Memory B cell (primary cell): ENCODE measurements around the gene RNF220.
"Not testable (repeated sequence)": the region's sequence is repeated elsewhere in the genome, so short reads cannot be mapped to it uniquely, and the experiment has no call there.

Experiments
- ATAC-seq: fragments of 150-1000 bp; cut with Tn5 transposase; 2 replicates; pipeline ENCODE4 v1.10.0; 2021; ENCODE audit warnings: low read depth, mild to moderate bottlenecking, moderate library complexity
- DNase-seq, 2 donors: peaks; one replicate each; pipeline ENCODE4 v3.0.0; 2022; ENCODE audit warnings: low spot score in 2 of 2
- H3K27ac Mint-ChIP-seq: one replicate; pipeline ENCODE4 v1.8.0; 2022; ENCODE audit warnings: mild to moderate bottlenecking, moderate library complexity, mixed read lengths
- H3K27me3 Mint-ChIP-seq: one replicate; pipeline ENCODE4 v1.8.0; 2022; ENCODE audit warnings: mixed read lengths
- H3K36me3 Mint-ChIP-seq: one replicate; pipeline ENCODE4 v1.8.0; 2022; ENCODE audit warnings: mild to moderate bottlenecking, mixed read lengths
- H3K4me1 Mint-ChIP-seq: one replicate; pipeline ENCODE4 v1.8.0; 2022; ENCODE audit warnings: mixed read lengths
- H3K4me3 Mint-ChIP-seq: one replicate; pipeline ENCODE4 v1.8.0; 2022; ENCODE audit warnings: mild to moderate bottlenecking, moderate library complexity, mixed read lengths
- H3K9me3 Mint-ChIP-seq: one replicate; pipeline ENCODE4 v1.8.0; 2022; ENCODE audit warnings: mixed read lengths

RNF220 gene

GRCh38 chr1:44560696-44561095, 155.6 kb downstream of the RNF220 start:
- H3K27ac Mint-ChIP-seq, H3K4me3 Mint-ChIP-seq, H3K9me3 Mint-ChIP-seq, H3K4me1 Mint-ChIP-seq, ATAC-seq, DNase-seq, H3K36me3 Mint-ChIP-seq: not testable (repeated sequence)
- peaks cover 12% of the 10 kb centered on the region for H3K27me3 Mint-ChIP-seq

GRCh38 chr1:44565259-44565750, 160.2 kb downstream of the RNF220 start:
- no peak overlapping the region for H3K4me3 Mint-ChIP-seq
- H3K4me1 Mint-ChIP-seq, result no peaks in the 10 kb centered on the region
- no peak overlapping the region for H3K27ac Mint-ChIP-seq
- ATAC-seq (no peak), DNase-seq (no peak)
- peaks cover 11% of the 10 kb centered on the region for H3K27me3 Mint-ChIP-seq
- no peaks in the 10 kb centered on the region for H3K9me3 Mint-ChIP-seq
- H3K36me3 Mint-ChIP-seq, result no peaks in the 10 kb centered on the region

- Mint-ChIP-seq H3K27me3 (peaks cover 11% of the 10 kb centered on the region), H3K36me3 (no peaks in the 10 kb centered on the region), H3K9me3 (no peaks in the 10 kb centered on the region), H3K4me3 (no peak overlapping the region), H3K27ac (no peak overlapping the region), H3K4me1 (no peaks in the 10 kb centered on the region)
- DNase-seq (no peak), ATAC-seq (no peak)
These were observed 160.8 kb downstream of the RNF220 start for GRCh38 chr1:44565833-44566232.

- no peak for ATAC-seq
- Mint-ChIP-seq H3K36me3 (no peaks in the 10 kb centered on the region), H3K4me3 (no peak overlapping the region), H3K27me3 (peaks cover 11% of the 10 kb centered on the region), H3K9me3 (no peaks in the 10 kb centered on the region), H3K4me1 (no peaks in the 10 kb centered on the region), H3K27ac (no peak overlapping the region)
- no peak for DNase-seq
These were observed 161.4 kb downstream of the RNF220 start for GRCh38 chr1:44566281-44567046.

- ATAC-seq (no peak), DNase-seq (no peak)
- Mint-ChIP-seq H3K27ac (no peak overlapping the region), H3K27me3 (peaks cover 11% of the 10 kb centered on the region), H3K4me1 (no peaks in the 10 kb centered on the region), H3K36me3 (no peaks in the 10 kb centered on the region), H3K4me3 (no peak overlapping the region), H3K9me3 (no peaks in the 10 kb centered on the region)
These were observed 163.3 kb downstream of the RNF220 start for GRCh38 chr1:44568128-44568900.

GRCh38 chr1:44569491-44569890, 164.4 kb downstream of the RNF220 start:
- no peak overlapping the region for H3K4me3 Mint-ChIP-seq
- no peaks in the 10 kb centered on the region for H3K4me1 Mint-ChIP-seq
- H3K27ac Mint-ChIP-seq, result no peak overlapping the region
- DNase-seq, result no peak
- H3K27me3 Mint-ChIP-seq, result peaks cover 11% of the 10 kb centered on the region
- H3K36me3 Mint-ChIP-seq, result no peaks in the 10 kb centered on the region
- no peak for ATAC-seq
- no peaks in the 10 kb centered on the region for H3K9me3 Mint-ChIP-seq

- DNase-seq, result peak in 1 of 2 donors; percentile 18
- Mint-ChIP-seq H3K27ac (no peak overlapping the region), H3K9me3 (no peaks in the 10 kb centered on the region), H3K4me1 (no peaks in the 10 kb centered on the region), H3K36me3 (no peaks in the 10 kb centered on the region), H3K4me3 (no peak overlapping the region), H3K27me3 (peaks cover 11% of the 10 kb centered on the region)
- peak; percentile 69 for ATAC-seq
These were observed 166.9 kb downstream of the RNF220 start for GRCh38 chr1:44571712-44572571.

GRCh38 chr1:44572572-44572879, 167.5 kb downstream of the RNF220 start:
- Mint-ChIP-seq H3K4me1 (no peaks in the 10 kb centered on the region), H3K36me3 (no peaks in the 10 kb centered on the region), H3K4me3 (no peak overlapping the region), H3K27me3 (peaks cover 13% of the 10 kb centered on the region), H3K9me3 (no peaks in the 10 kb centered on the region), H3K27ac (no peak overlapping the region)
- ATAC-seq, result no peak
- DNase-seq, result no peak

GRCh38 chr1:44575396-44575795, 170.3 kb downstream of the RNF220 start:
- H3K4me3 Mint-ChIP-seq, result no peak overlapping the region
- ATAC-seq (no peak), DNase-seq (no peak)
- H3K27me3 Mint-ChIP-seq, result peaks cover 8% of the 10 kb centered on the region
- no peak overlapping the region for H3K27ac Mint-ChIP-seq
- H3K36me3 Mint-ChIP-seq, result no peaks in the 10 kb centered on the region
- no peaks in the 10 kb centered on the region for H3K9me3 Mint-ChIP-seq
- no peaks in the 10 kb centered on the region for H3K4me1 Mint-ChIP-seq

GRCh38 chr1:44576456-44577150, 171.5 kb downstream of the RNF220 start:
- no peak overlapping the region for H3K27ac Mint-ChIP-seq
- no peaks in the 10 kb centered on the region for H3K9me3 Mint-ChIP-seq
- DNase-seq (no peak), ATAC-seq (no peak)
- H3K27me3 Mint-ChIP-seq, result peaks cover 8% of the 10 kb centered on the region
- H3K36me3 Mint-ChIP-seq, result no peaks in the 10 kb centered on the region
- H3K4me1 Mint-ChIP-seq, result no peaks in the 10 kb centered on the region
- H3K4me3 Mint-ChIP-seq, result no peak overlapping the region

- ATAC-seq (no peak), DNase-seq (no peak)
- no peaks in the 10 kb centered on the region for H3K4me1 Mint-ChIP-seq
- peaks cover 4% of the 10 kb centered on the region for H3K27me3 Mint-ChIP-seq
- no peaks in the 10 kb centered on the region for H3K9me3 Mint-ChIP-seq
- no peak overlapping the region for H3K27ac Mint-ChIP-seq
- H3K36me3 Mint-ChIP-seq, result no peaks in the 10 kb centered on the region
- H3K4me3 Mint-ChIP-seq, result no peak overlapping the region
These were observed 176.2 kb downstream of the RNF220 start for GRCh38 chr1:44581205-44581604.

GRCh38 chr1:44584167-44584566, 179.1 kb downstream of the RNF220 start:
- DNase-seq (no peak), ATAC-seq (no peak)
- Mint-ChIP-seq H3K36me3 (no peaks in the 10 kb centered on the region), H3K27ac (no peak overlapping the region), H3K4me1 (no peaks in the 10 kb centered on the region), H3K9me3 (no peaks in the 10 kb centered on the region), H3K27me3 (peaks cover 3% of the 10 kb centered on the region), H3K4me3 (no peak overlapping the region)

- Mint-ChIP-seq H3K36me3 (no peaks in the 10 kb centered on the region), H3K9me3 (no peaks in the 10 kb centered on the region), H3K27me3 (peaks cover 3% of the 10 kb centered on the region), H3K27ac (no peak overlapping the region), H3K4me3 (no peak overlapping the region), H3K4me1 (no peaks in the 10 kb centered on the region)
- DNase-seq (no peak), ATAC-seq (no peak)
These were observed 180.4 kb downstream of the RNF220 start for GRCh38 chr1:44585315-44585920.
